MM.1S (cell line): ENCODE measurements around the gene SPHK1.

Source experiments
- DNase-seq: peaks from one replicate; pipeline ENCODE4 v3.0.0-alpha.2; 2015
- H2AFZ ChIP-seq: fragments of 300-600 bp; sonication (generic); 2 replicates; pipeline ENCODE4 v1.6.0; 2016; ENCODE audit warnings: antibody characterized with exemption, low read length
- H3F3A ChIP-seq: fragments of 300-600 bp; sonication (generic); 2 replicates; pipeline ENCODE4 v1.6.1; 2016; ENCODE audit warnings: mild to moderate bottlenecking, antibody characterized with exemption, low read length, moderate library complexity, mixed read lengths; ENCODE audit not compliant: insufficient read depth
- H3K27ac ChIP-seq: fragments of 300-600 bp; sonication (generic); 2 replicates; pipeline ENCODE4 v1.5.1; 2016; ENCODE audit warnings: mild to moderate bottlenecking, low read length
- H3K27me3 ChIP-seq: fragments of 300-600 bp; sonication (generic); replicated peaks from 2 replicates; pipeline ENCODE4 v1.6.0; 2016; ENCODE audit warnings: low read length; ENCODE audit not compliant: insufficient read depth
- H3K36me3 ChIP-seq: fragments of 300-600 bp; sonication (generic); replicated peaks from 2 replicates; pipeline ENCODE4 v1.6.1; 2016; ENCODE audit warnings: mild to moderate bottlenecking, low read length, mixed read lengths; ENCODE audit not compliant: insufficient read depth
- H3K4me1 ChIP-seq: fragments of 300-600 bp; sonication (generic); 2 replicates; pipeline ENCODE4 v1.6.1; 2016; ENCODE audit warnings: low read length, mixed read lengths
- H3K4me2 ChIP-seq: fragments of 300-600 bp; sonication (generic); 2 replicates; pipeline ENCODE4 v1.6.0; 2016; ENCODE audit warnings: low read depth, low read length
- H3K4me3 ChIP-seq: fragments of 300-600 bp; sonication (generic); 2 replicates; pipeline ENCODE4 v1.5.1; 2016; ENCODE audit warnings: low read length, mixed read lengths
- H3K79me2 ChIP-seq: fragments of 300-600 bp; sonication (generic); 2 replicates; pipeline ENCODE4 v1.6.1; 2016; ENCODE audit warnings: mixed run types, low read length, mixed read lengths
- H3K9ac ChIP-seq: fragments of 300-600 bp; sonication (generic); 2 replicates; pipeline ENCODE4 v1.6.1; 2016; ENCODE audit warnings: low read length, mixed read lengths
- H3K9me2 ChIP-seq: fragments of 300-600 bp; sonication (generic); replicated peaks from 2 replicates; pipeline ENCODE4 v1.6.1; 2016; ENCODE audit warnings: mild to moderate bottlenecking, low read length, mixed read lengths; ENCODE audit not compliant: insufficient read depth
- H3K9me3 ChIP-seq: fragments of 300-600 bp; sonication (generic); replicated peaks from 2 replicates; pipeline ENCODE4 v1.6.1; 2016; ENCODE audit warnings: mild to moderate bottlenecking, low read length, mixed read lengths; ENCODE audit not compliant: insufficient read depth
- H4K20me1 ChIP-seq: fragments of 300-600 bp; sonication (generic); 2 replicates; pipeline ENCODE4 v1.6.1; 2016; ENCODE audit warnings: mild to moderate bottlenecking, low read length, moderate library complexity, mixed read lengths; ENCODE audit not compliant: insufficient read depth
- EZH2 ChIP-seq: fragments of 300-600 bp; sonication (generic); optimal IDR thresholded peaks from 2 replicates; pipeline ENCODE3; 2017; ENCODE audit warnings: low read depth, mild to moderate bottlenecking, antibody characterized with exemption, low read length, mixed read lengths
- EZH2phosphoT487 ChIP-seq: fragments of 300-600 bp; sonication (generic); IDR thresholded peaks from 2 replicates; pipeline ENCODE4 v1.6.1; 2018; ENCODE audit warnings: antibody characterized with exemption, low read length
- TF ChIP-seq, protein P1 (sequence below): fragments of 300-600 bp; sonication (generic); IDR thresholded peaks from 2 replicates; pipeline ENCODE4 v1.5.1; 2016; ENCODE audit warnings: antibody characterized with exemption, low read length, mixed read lengths

The SPHK1 gene

DNA sequence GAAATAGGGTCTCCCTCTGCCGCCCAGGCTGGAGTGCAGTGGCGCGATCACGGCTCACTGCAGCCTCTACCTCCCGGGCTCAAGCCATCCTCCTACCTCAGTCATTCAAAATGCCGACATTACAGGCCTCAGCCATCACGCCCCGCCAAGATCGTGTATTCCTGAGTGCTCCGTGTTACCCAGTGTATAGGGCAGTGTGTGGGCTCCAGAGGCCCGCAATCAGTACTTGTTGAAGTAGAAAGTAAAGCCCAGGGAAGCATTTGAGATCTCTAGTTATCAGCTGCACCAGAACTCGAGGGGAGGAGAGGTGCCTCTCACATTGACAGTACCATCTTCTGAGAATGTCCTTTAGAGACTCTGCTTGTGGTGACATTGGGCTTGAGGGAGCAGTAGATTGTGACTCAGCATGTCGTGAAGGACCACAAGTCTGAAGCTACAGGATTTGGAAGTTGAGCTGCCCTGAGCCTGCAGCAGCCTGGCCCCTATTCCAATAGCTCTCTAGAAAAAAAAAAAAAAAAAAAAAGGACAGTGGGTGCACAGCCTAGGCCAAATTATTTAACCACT is 29.6 kb upstream of the SPHK1 start:
- TF ChIP-seq, protein P1, sequence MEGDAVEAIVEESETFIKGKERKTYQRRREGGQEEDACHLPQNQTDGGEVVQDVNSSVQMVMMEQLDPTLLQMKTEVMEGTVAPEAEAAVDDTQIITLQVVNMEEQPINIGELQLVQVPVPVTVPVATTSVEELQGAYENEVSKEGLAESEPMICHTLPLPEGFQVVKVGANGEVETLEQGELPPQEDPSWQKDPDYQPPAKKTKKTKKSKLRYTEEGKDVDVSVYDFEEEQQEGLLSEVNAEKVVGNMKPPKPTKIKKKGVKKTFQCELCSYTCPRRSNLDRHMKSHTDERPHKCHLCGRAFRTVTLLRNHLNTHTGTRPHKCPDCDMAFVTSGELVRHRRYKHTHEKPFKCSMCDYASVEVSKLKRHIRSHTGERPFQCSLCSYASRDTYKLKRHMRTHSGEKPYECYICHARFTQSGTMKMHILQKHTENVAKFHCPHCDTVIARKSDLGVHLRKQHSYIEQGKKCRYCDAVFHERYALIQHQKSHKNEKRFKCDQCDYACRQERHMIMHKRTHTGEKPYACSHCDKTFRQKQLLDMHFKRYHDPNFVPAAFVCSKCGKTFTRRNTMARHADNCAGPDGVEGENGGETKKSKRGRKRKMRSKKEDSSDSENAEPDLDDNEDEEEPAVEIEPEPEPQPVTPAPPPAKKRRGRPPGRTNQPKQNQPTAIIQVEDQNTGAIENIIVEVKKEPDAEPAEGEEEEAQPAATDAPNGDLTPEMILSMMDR, result no peak
- no peak for TF ChIP-seq EZH2
- no peak for TF ChIP-seq EZH2phosphoT487
- H3K4me2 ChIP-seq, result peak overlapping the region; percentile 30; the same call in 1 of the 2 replicates
- H4K20me1 ChIP-seq, result no peaks in the 10 kb centered on the region
- peak overlapping the region; percentile 39; the same call in 1 of the 2 replicates for H2AFZ ChIP-seq
- 0 out of 2 replicates have a peak, but pooled peaks cover 7% of the 10 kb centered on the region for H3F3A ChIP-seq
- no peaks in the 10 kb centered on the region for H3K27me3 ChIP-seq
- H3K9me3 ChIP-seq, result no peaks in the 10 kb centered on the region
- peaks cover 32% of the 10 kb centered on the region for H3K79me2 ChIP-seq
- no peaks in the 10 kb centered on the region for H3K9me2 ChIP-seq
- no peaks in the 10 kb centered on the region for H3K36me3 ChIP-seq
- H3K4me1 ChIP-seq, result 0 out of 2 replicates have a peak, but pooled peaks cover 5% of the 10 kb centered on the region
- no peak overlapping the region for H3K9ac ChIP-seq
- no peak overlapping the region for H3K4me3 ChIP-seq
- DNase-seq, result no peak
- no peak overlapping the region for H3K27ac ChIP-seq

- Histone ChIP-seq H2AFZ (0 out of 2 replicates have a peak overlapping the region, but pooled peaks have one; percentile 23), H3K9ac (no peak overlapping the region), H3K27me3 (no peaks in the 10 kb centered on the region), H4K20me1 (no peaks in the 10 kb centered on the region), H3K9me2 (no peaks in the 10 kb centered on the region), H3K4me3 (no peak overlapping the region), H3F3A (0 out of 2 replicates have a peak, but pooled peaks cover 7% of the 10 kb centered on the region), H3K9me3 (no peaks in the 10 kb centered on the region), H3K36me3 (no peaks in the 10 kb centered on the region), H3K4me2 (0 out of 2 replicates have a peak overlapping the region, but pooled peaks have one; percentile 24), H3K79me2 (peaks cover 13% of the 10 kb centered on the region), H3K27ac (no peak overlapping the region), H3K4me1 (0 out of 2 replicates have a peak, but pooled peaks cover 5% of the 10 kb centered on the region)
- TF ChIP-seq EZH2phosphoT487 (no peak), EZH2 (no peak)
- TF ChIP-seq, protein P1, result no peak
- no peak for DNase-seq
These were observed 27.5 kb upstream of the SPHK1 start for GRCh38 chr17:76356803-76357456.

GRCh38 chr17:76357597-76358158 is 26.7 kb upstream of the SPHK1 start:
- H3K27me3 ChIP-seq, result no peaks in the 10 kb centered on the region
- 0 out of 2 replicates have a peak, but pooled peaks cover 5% of the 10 kb centered on the region for H3K4me1 ChIP-seq
- no peaks in the 10 kb centered on the region for H3K9me2 ChIP-seq
- no peak overlapping the region for H3K4me3 ChIP-seq
- H3K79me2 ChIP-seq, result peaks cover 6% of the 10 kb centered on the region
- TF ChIP-seq, protein P1, result no peak
- TF ChIP-seq EZH2 (no peak), EZH2phosphoT487 (no peak)
- H3K27ac ChIP-seq, result no peak overlapping the region
- H2AFZ ChIP-seq, result no peak overlapping the region
- H3K36me3 ChIP-seq, result no peaks in the 10 kb centered on the region
- no peak overlapping the region for H3K9ac ChIP-seq
- H3K9me3 ChIP-seq, result no peaks in the 10 kb centered on the region
- DNase-seq, result no peak
- H3K4me2 ChIP-seq, result no peak overlapping the region
- 0 out of 2 replicates have a peak, but pooled peaks cover 7% of the 10 kb centered on the region for H3F3A ChIP-seq
- no peaks in the 10 kb centered on the region for H4K20me1 ChIP-seq
